ENCODE data around the gene TWIST2.

DNA sequence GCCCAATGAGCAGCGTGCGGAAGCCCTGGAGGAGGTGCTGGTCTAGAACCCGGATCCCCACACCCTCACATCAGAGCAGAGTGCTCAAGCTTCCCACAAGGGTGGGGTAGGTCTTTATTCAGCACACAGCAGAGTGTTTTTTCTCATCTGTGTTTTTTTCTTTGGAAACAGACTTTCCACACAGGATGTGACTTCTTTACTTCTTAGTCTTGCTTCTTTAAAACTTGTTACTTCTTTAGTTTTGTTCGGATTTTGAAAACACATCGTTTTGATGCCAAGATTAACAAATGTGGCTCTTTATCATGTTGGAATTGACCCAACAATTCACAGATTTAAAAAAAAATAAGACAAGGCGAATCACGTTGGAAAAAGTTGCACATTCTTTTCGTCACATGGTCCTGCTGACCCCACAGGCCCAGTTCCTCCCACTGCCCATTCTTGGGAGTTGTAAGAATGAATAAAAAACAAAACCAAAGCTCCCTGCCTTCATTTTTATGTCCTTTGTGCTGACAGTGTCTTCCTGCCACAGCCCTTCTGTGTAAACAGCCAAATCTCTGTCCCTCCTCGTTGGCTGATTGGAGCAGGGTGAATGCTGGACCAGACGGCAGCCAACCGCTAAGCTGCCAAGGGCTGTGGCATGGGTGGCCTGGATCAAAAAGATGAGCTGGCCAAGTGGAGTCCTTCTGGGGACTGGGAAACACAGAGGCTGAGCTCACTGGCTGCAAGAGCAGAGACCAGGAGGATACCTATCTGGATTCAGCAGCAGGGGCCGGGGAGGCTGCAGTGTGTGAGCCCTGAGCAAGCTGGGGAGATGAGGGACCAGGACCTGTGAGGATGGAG lies 81.6 kb downstream of the TWIST2 start:
- TF ChIP-seq, protein P1, sequence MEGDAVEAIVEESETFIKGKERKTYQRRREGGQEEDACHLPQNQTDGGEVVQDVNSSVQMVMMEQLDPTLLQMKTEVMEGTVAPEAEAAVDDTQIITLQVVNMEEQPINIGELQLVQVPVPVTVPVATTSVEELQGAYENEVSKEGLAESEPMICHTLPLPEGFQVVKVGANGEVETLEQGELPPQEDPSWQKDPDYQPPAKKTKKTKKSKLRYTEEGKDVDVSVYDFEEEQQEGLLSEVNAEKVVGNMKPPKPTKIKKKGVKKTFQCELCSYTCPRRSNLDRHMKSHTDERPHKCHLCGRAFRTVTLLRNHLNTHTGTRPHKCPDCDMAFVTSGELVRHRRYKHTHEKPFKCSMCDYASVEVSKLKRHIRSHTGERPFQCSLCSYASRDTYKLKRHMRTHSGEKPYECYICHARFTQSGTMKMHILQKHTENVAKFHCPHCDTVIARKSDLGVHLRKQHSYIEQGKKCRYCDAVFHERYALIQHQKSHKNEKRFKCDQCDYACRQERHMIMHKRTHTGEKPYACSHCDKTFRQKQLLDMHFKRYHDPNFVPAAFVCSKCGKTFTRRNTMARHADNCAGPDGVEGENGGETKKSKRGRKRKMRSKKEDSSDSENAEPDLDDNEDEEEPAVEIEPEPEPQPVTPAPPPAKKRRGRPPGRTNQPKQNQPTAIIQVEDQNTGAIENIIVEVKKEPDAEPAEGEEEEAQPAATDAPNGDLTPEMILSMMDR (IDR thresholded peaks at IDR 0.05), result no peak
- TF ChIP-seq POLR2A (IDR thresholded peaks at IDR 0.05), result no peak

All from thyroid gland (tissue), 4 donors.